Measurements from ENCODE around the gene CPO.

GRCh38 chr2:206986943-206987342, 47.6 kb downstream of the CPO start:
- no peak for TF ChIP-seq POLR2AphosphoS5 (IDR thresholded peaks at IDR 0.05; ENCODE audit: low read depth, low read length)
- TF ChIP-seq POLR2A (IDR thresholded peaks at IDR 0.05; ENCODE audit: low read depth, low read length) = no peak
